HG03558 (cell line): ENCODE results near the gene DYNLRB2.

Experiments
- ATAC-seq: cut with Tn5 transposase; IDR thresholded peaks from one replicate; pipeline ENCODE4 v1.9.1; 2021; ENCODE audit warnings: moderate number of reproducible peaks; ENCODE audit not compliant: unreplicated experiment; ENCODE audit errors: extremely low read depth

Gene DYNLRB2

DNA sequence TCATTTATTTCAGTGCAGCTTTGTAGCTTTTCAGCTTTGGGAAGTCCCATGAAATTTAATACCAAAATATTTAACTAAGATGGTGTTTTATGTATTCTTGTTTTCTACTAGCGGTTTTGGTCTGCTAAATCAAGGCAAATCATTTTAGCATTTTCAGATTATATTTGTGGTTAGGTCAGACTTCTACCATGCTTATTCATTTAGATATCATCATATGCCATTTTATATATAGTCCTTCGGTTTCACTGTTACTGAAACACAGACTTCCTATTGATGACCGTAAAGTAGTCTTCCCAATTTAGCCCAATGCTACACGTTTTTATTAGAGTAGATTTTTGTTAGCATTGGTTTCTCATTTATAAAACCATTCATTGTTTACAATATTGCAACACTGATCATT is 5.5 kb downstream of the DYNLRB2 start:
- no peak for ATAC-seq

DNA sequence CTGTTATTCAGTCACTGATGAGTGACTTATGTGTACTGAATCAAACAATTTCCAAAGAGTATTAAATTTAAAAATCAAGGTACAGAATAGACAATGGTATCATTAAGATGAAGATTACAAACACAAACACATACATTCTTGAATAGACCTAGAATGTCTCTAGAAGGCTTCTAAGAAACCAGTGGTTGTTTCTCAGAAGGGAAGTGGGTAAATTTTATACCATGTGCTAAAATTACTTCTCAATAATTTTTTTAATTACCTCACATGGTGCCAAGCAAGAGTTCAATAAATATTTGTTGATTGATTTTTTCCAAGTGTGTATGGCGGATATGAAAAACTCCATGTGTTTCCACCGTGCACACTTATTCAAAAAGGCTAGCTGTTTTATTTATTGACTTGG is 6.4 kb downstream of the DYNLRB2 start:
- ATAC-seq = no peak

DNA sequence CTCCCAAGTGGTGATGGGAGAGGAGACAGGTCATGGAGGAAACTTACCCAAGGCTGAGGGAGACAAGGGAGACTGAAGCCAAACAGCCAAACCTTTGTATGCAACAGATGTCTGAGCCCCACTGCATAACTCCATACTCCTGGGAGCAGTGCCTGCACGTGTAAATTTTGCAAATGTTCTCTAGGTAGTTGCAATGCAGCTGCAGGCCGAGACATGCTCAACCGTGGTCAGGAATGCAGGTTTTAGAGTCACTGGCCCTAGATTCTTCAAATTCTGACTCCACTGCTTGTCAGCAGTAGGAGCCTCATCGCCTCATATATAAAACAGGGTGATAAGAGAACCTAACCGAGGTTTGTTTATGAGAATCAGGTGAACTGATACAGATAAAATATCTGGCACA is 11.5 kb downstream of the DYNLRB2 start:
- ATAC-seq = no peak

DNA sequence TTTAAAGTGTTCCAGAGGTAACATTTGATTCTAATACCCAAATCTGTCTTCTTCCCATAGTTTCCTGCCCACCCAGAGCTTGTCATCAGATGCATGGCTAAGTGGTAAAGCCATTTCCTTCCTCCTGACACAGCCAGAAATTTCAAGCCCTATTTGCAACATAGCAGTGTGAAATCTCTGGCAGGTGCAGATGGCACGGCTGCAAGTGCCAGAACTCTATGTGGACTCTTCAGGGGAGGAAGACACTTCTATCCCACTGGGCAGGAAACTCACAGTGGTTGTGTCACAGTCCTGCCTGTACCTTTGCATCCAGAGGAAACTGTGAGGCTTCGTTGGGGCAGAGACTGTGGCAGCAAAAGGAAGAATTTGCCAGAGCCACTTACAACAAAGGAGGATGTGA is 13.2 kb downstream of the DYNLRB2 start:
- ATAC-seq = no peak

DNA sequence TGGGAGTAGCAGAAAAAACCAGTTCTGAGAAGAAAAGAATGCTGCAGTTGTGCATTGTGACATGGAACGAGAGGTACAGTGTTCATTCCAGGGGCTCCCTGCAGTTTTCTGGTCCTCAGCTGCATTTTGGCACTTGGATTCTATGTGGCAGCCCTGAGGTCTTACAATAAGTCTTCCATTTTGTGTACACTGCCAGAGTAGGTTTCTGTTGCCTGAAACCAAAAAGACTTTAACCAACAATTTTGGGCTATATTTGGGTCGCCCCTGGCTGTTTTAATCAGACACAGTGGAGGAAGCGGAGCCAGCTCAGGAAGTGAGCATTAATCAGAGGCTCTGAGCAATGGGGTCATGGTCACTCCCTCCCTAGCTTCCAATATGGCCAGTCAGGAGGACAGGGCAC is 15.7 kb downstream of the DYNLRB2 start:
- ATAC-seq = no peak

DNA sequence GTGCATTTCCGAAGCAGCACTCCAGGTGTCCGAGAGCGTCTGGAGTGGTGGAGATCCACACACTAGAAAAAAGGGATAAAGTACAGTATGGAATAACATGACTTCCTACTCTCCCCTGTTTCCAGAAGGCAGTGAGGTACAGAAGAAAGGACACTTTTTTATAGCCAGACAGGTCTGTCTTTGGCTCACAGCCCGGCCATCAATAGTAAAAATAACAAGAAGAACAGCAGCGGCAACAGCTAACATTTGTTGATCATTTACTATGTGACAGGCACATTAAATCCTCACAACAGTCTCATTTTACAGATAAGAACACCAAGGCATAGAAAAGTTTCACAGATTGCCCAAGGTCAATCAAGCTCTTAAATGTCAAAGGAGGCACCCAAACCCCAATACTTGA is 16.2 kb downstream of the DYNLRB2 start:
- no peak for ATAC-seq

DNA sequence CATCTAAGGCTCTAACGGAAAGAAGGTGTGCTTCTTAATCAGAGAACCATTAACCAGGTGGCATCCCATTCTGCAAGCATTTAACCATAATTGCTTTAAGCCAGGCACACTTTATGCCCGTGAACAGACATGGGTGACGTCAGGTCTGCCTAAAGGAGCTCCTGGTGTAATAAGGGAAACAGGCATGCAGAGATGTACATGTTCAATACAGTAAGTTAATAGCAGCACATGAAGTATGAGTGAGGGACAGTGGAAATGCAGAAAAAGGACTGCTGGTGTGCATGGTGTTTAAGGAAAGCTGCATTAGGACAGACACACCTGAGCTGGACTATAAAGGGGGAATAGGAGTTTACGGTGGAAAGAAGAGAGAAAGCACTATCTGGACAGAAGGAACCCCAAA is 18.6 kb downstream of the DYNLRB2 start:
- ATAC-seq = no peak

DNA sequence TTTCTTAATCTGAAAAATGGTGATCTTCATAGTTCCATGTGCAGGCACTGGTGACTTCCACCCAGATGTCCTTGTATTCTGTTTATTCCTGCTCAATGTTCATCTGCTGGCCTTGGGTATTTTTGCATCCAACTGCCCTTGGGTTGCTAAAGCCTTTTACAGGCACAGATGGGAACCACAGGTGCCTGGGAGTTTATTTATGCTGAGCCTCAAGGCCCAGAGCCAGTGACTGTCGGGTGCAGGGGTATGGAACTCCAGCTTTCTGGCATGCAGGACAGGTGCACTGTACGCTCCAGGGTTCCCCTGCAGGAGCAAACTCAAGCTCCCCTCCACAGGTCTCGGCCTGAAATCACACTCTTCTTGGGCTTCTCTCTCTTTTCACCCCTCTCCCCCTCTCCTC is 22.3 kb downstream of the DYNLRB2 start:
- ATAC-seq = no peak

DNA sequence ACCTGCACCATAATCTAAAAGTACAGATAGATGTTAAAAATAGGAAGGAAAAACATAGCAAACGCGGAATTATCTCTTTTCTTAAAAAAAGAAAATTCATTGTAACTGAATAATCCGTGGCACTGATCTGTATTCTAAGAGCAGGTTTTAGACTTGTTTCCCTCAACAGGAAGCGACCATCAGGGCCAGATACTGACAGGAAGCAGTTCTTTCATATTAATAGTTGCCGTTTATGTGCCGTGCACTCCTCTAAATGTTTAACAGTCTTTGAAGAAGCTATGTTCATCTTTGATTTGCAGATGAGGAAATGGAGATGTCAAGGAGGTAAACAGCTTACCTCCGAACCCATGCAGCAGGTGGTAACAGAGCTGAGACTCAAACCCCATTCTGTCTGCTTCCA is 23.6 kb downstream of the DYNLRB2 start:
- no peak for ATAC-seq

DNA sequence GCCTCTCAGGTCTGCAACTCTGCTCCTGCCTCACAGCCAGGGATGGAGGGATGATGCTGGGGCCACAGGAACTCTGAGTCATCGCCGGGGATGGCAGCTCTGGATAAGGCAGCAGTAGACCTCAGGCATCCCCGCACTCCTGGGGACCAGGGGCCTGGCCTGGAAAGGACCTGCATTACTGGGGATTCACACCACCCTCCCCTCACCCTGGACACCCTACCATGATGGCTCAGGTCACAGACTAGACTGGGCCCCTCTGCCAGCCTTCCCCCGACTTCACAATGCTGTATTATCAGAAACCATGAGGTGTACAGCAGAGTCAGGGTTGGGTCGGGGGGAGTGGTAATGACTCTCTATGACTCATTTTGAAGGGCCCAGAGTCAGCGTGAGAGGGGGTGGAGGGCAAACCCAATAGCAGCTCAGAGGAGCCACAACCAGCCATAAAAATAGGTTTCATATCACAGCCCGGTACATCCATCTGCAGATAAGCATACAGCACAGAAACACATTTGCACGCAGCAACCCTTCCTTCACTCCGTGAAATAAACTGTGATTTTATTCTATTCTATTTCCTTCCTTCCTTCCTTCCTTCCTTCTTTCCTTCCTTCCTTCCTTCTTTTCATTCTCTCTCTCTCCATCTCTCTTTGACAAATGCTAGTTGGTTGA is 28.8 kb downstream of the DYNLRB2 start:
- no peak for ATAC-seq

DNA sequence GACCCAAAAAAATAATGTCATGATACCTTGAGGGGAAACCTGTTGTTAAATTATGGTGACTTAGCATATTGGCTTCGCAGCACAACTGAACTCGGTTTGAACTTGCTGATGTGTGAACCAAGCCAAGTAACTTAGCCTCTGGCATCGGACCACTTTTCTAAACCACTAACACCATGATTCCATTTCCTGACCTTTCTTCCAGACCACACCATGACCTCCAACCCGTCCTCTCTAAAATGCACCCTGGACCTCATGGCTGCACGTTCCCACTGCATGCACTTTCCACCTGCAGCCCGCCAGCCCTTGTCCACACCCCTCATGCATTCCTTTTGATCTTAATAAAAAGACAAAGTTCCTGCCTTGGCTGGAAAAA is 29.3 kb downstream of the DYNLRB2 start:
- no peak for ATAC-seq

DNA sequence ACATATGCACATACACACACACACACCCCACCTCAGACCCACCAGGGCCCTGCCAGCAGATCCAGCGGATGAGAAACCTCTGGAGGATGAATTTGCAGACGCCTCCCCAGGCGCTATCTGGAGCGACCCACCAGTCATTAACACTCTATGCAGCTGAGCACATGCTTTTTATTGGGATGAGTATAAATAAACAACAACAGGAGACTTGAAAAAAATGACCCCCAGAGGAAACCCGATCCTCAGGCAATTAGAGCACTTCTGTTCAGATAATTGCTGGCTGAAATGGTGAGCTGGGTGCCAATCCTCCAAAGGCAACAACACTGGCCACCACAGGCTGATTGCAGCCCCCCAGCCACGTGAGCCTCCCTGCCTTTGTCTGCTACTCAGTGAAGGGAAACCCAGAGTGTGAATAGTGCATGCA is 32.9 kb downstream of the DYNLRB2 start:
- ATAC-seq = no peak

DNA sequence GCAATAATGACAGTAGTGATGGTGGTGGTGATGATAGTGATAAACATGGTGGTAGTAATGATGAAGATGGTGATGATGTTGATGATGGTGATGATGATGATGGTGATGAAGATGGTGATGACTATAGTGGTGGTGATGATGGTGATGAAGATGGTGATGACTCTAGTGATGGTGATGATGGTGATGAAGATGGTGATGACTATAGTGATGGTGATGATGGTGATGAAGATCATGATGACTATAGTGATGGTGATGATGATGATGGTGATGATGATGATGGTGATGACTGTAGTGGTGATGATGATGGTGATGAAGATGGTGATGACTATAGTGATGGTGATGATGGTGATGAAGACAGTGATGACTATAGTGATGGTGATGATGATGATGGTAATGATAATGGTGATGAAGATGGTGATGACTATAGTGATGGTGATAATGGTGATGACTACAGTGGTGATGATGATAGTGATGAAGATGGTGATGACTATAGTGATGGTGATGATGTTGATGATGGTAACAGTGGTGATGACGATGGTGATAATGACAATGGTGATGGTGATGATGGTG is 35.6 kb downstream of the DYNLRB2 start:
- ATAC-seq = no peak

DNA sequence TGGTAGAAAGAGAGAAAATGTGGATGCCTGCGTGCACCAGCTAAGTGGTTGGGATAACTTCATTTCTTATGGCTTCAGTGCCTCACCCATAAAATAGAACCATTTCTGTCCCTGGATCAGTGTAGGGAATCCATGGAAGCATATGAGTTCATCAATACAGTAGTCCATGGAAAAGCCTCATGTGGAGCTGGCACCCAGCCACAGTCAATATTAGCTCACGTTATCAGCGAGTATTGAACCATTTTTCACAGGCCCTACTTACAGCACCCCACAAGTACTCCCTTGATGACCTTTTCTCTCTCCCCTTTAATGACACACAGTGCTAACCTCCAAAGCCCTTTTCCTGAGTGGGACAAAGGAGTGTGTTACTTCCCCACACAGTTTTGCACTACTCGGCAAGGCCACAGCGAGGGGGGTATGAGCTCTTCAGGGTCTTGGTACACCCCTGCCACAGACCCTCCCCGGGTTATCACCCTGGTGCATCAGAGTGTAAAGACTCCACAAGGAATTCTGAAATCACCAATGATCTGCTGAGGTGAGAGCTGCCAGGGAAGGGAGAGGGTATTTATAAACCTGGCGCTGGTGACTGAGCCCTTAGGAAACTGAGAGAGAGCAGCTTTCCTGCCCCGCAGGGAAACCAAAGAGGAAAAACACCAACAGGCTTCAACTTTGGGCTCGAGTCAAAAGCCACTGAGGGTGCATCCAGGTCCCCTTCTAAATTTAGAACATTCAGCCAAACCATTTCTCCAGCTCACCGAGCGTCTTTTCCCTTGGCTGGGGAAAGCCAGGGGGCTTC is 36.9 kb downstream of the DYNLRB2 start:
- no peak for ATAC-seq

DNA sequence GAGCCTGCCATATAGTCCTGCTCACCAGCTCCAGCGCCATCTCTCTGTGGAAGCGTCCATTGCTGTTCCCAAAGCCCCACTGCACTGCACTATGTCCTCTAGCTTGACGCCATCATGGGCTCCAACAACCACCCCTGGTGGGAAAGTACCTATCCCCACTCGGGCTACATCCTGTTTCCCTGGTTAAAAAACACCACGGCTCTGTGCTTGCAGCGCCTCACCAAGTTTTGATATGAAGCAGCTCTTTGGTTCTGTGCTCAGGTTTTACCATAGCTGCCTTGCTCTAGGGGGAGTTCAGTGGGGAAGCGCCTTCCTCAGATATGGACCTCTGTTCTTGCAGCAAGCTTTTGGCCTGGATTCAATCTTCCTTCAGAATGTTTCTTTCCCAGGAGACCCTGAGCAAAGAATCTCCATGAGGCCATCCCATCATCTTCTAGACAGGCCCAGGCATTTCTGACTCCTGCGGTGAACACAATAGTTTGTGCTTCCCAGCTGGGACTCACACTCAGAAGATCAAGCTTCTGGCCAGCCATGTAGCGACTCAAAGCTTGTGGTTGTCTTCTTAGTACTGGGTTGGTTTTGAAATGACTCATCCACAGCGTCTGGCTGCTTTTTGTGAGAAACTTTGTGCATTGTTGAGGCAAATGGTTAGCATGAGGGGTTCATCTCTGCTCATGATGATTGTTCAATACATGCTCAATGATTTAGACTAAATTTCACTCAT is 39.5 kb downstream of the DYNLRB2 start:
- ATAC-seq = peak; percentile 78

DNA sequence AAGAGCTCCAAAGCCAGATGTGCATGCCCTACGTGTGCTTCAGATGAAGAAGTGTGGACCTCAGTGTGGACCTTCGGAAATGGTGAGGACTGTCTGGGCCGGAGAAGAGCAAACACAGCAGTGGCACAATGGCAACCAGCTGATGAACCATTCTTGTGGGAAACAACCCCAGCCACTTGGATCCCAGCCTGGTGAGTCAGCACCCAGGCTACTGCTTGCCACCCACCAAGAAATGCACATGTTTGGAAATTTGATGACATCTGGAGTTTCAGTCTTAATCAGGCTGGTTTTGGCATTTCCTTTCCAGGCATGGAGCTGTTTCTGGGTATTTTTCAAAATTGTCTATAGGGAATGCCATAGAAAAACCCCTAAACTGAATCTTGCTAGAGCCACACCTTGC is 42.7 kb downstream of the DYNLRB2 start:
- no peak for ATAC-seq

DNA sequence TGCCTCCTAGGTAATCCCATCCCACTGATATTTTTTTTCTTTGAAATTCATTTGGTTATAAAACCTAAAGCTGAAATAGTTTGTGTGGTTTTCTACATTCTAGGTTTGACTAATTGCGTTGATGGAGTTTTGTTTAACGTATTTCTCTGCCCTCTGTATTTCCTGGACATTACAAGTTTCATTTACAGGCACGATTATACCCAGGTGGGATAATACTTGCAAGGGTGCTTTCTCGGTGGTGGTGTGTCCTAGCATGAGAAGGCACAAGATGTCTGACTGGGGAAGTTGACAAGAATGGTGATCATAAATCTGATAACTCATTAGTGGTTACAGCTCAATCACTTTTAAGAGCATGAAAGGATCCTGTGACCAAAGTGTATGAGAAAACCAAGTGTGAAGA is 45.0 kb downstream of the DYNLRB2 start:
- ATAC-seq = no peak

DNA sequence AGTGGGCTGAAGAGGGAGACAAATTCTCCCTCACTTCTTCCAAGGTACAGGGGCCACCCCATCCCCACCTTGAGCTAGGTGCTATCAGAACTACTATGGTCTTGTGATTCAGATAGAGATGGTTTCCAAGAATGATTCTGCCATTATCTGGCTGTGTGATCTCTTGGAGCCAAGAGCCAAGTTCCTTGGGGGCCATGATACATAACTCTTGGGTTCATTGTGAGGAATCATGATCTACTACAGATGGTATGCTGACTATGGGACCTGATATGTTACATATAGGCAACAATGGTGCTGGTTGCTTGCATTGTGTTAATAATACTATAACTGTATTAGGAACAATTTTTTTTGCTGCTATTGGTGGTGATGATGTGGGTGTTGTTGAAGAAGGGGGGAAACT is 45.7 kb downstream of the DYNLRB2 start:
- ATAC-seq = no peak

DNA sequence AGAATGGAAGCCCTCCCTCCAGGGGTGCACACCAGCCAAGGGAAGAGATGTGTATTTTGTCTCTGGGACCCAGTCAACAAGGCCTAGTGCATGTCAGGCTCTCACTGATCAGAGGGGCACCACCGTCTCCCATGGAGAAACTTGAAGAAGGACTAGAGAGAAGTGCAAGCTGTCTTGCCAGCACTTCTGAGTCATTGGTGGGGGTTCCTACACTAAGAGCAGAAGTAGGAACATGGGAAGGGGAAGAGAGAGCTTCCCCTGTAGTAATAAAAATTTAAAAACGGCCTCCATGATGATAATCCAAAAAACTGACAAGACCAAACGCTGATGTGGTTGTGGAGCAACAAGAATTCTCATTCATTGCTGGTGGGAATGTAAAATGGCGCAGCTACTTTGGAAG is 46.3 kb downstream of the DYNLRB2 start:
- ATAC-seq = no peak

DNA sequence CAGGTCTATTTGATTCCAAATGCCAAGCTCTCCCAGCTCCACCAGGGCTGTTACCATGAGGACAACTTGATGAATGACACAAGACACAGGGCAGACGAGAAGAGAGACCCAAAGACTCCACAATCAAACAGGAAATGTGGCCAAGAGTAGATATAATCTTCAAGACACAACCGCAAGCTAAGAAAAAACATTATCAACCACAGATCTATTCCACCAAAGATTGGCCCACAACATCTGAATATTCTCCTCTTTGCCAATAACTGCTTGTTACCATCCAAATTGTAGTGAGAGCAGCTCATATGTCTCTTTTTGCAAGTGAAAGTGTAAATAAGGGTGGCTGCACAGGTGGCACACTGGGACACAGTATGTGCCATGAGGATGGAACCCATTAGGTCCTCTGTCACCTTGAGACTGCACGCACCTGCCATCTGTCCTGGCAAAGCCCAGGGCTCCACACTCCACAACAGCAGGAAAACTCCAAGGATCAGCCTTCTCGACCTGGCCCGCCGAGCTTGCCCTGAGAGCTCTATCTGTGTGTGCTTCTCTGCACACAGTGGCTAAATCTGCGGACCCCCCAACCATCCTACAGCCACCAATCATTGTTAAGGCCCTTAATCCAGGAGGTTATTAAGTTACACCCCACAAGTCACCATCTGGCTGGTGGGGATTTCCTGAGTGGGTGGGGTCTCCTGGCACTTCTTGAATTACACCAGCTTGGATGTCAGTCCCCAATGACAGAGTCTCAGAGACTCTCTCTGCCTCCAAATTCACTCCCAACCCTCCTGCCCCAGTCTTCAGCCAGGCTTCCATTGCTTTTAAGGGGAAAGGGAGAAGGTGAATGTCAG is 50.5 kb downstream of the DYNLRB2 start:
- ATAC-seq = no peak
